Psoas muscle (tissue), 8 donors: Measurements from ENCODE around the gene HRH3. TPM values are rescaled to one million over a fixed set of nuclear protein-coding genes. Genes with fewer than 3 reads are reported as not detected.
A peak's percentile ranks its signal among the peaks of the same experiment; 100 is the strongest.

Experiments used
- ATAC-seq, 4 donors: fragments of 200-7000 bp; cut with Tn5 transposase; one replicate each; pipeline ENCODE4 v1.9.1; 2020; ENCODE audit warnings: moderate library complexity in 3 of 4, mild to moderate bottlenecking in 2 of 4
- DNase-seq, 2 donors: peaks; one replicate each; pipeline ENCODE4 v3.0.0-alpha.2; 2020
- H3K27ac ChIP-seq: fragments of 200-600 bp; one replicate; pipeline ENCODE4 v1.8.0; 2022
- H3K27me3 ChIP-seq, 3 donors: fragments of 200-600 bp in 1 of 3; one replicate each; pipeline versions ENCODE4 v1.6.1 to v1.8.0; 2013 to 2022; ENCODE audit warnings: low read length in 2 of 3, mild to moderate bottlenecking in 2 of 3, moderate library complexity in 1 of 3; ENCODE audit not compliant: insufficient read depth in 3 of 3
- H3K36me3 ChIP-seq, 2 donors: fragments of 200-600 bp in 1 of 2; one replicate each; pipeline versions ENCODE4 v1.6.1 to v1.8.0; 2013 to 2022; ENCODE audit warnings: low read depth in 1 of 2, mild to moderate bottlenecking in 1 of 2, moderate library complexity in 1 of 2; ENCODE audit not compliant: insufficient read depth in 1 of 2
- H3K4me1 ChIP-seq: fragments of 200-600 bp; one replicate; pipeline ENCODE4 v1.8.0; 2022
- H3K4me3 ChIP-seq: fragments of 200-600 bp; one replicate; pipeline ENCODE4 v1.8.0; 2022; ENCODE audit warnings: mild to moderate bottlenecking
- H3K9me3 ChIP-seq: fragments of 200-600 bp; one replicate; pipeline ENCODE4 v1.8.0; 2022
- CTCF ChIP-seq: fragments of 200-600 bp; IDR thresholded peaks from one replicate; pipeline ENCODE4 v1.8.0; 2022; ENCODE audit warnings: antibody characterized with exemption
- WGBS, 3 donors: extraction: QIAGEN DNeasy Blood & Tissue Kit; methylation state at CpG; one replicate each; pipeline versions ENCODE4 v1.1.6 to v1.1.7; 2013; 5-methylcytosine and 5-hydroxymethylcytosine counted together
- intact Hi-C, 2 donors: fragments of 100-400 bp; cut with DNase I; formaldehyde crosslinking; loops; one replicate each; pipeline versions ENCODE4 v1.11.0 to v1.14.2; 2022
- polyA plus RNA-seq, 3 donors: library from polyadenylated mRNA; stranded (reverse); fragments of 200-250 nt; gene quantifications; one replicate each; pipeline ENCODE4 v1.2.3, GENCODE V29; 2013
- total RNA-seq, 4 donors: library from RNA; stranded (reverse); fragmentation: NEBNext Ultra II Directional in 2 of 4; extraction: Animal tissue kit (Norgen Biotek cat#: 25700) in 2 of 4; gene quantifications; one replicate each; pipeline versions ENCODE4 v1.2.1 to v1.2.4, GENCODE V29; 2021 to 2023
- donor health status: healthy with polysubstance abuse.
- donor health status: DM: no; HTN: no; CAD: no; lungs with moderate emphysema.
- donor health status: Bipolar disorder and iron deficiency.
- donor health status: healthy.
- donor health status: DM: yes; HTN: yes; CAD: no.
- donor health status: DM: no; HTN: no; CAD: no.
- donor health status: DM: no; HTN: no; CAD: no.
- donor health status: DM: yes; HTN: yes; CAD: no.

The HRH3 gene
- total and polyA plus RNA-seq, 7 donors, result 0.03 TPM; not detected in 6

- Histone ChIP-seq H3K27me3 (no peaks in the 10 kb centered on the region), H3K4me1 (peaks cover 33% of the 10 kb centered on the region), H3K9me3 (no peaks in the 10 kb centered on the region), H3K4me3 (peak overlapping the region; percentile 32), H3K36me3 (peaks cover 0 to under 1% of the 10 kb centered on the region in 2 donors), H3K27ac (peak overlapping the region; percentile 62)
- ATAC-seq (peak in 2 of 4 donors; percentile 22 to 52), DNase-seq (peak in 1 of 2 donors; percentile 79)
- intact Hi-C loops, result no loop called here
- 29 to 41% (median 32%) methylated on average over 16 of the region's 16 CpGs for WGBS, 3 donors
- TF ChIP-seq CTCF, result no peak
These were observed 15.1 kb upstream of the HRH3 start for GRCh38 chr20:62235001-62235776.

GRCh38 chr20:62234339-62234738, 14.3 kb upstream of the HRH3 start:
- Histone ChIP-seq H3K36me3 (no peaks in the 10 kb centered on the region), H3K27me3 (no peaks in the 10 kb centered on the region), H3K27ac (no peak overlapping the region), H3K4me3 (no peak overlapping the region), H3K9me3 (no peaks in the 10 kb centered on the region), H3K4me1 (peaks cover 24% of the 10 kb centered on the region)
- TF ChIP-seq CTCF, result no peak
- intact Hi-C loops, result no loop called here
- no peak for ATAC-seq
- WGBS, 3 donors, result 40 to 59% (median 42%) methylated on average over 5 of the region's 5 CpGs
- no peak for DNase-seq

- Histone ChIP-seq H3K27me3 (no peaks in the 10 kb centered on the region), H3K9me3 (no peaks in the 10 kb centered on the region), H3K4me1 (peaks cover 24% of the 10 kb centered on the region), H3K27ac (no peak overlapping the region), H3K4me3 (no peak overlapping the region), H3K36me3 (no peaks in the 10 kb centered on the region)
- no peak for TF ChIP-seq CTCF
- DNase-seq (no peak), ATAC-seq (no peak)
- WGBS, 3 donors, result 79 to 86% (median 80%) methylated on average over 4 of the region's 4 CpGs
- intact Hi-C loops, result no loop called here
These were observed 13.6 kb upstream of the HRH3 start for GRCh38 chr20:62233684-62234083.

GRCh38 chr20:62232770-62233645, 12.9 kb upstream of the HRH3 start:
- Histone ChIP-seq H3K9me3 (no peaks in the 10 kb centered on the region), H3K27ac (no peak overlapping the region), H3K36me3 (no peaks in the 10 kb centered on the region), H3K4me3 (no peak overlapping the region), H3K27me3 (no peaks in the 10 kb centered on the region), H3K4me1 (peaks cover 24% of the 10 kb centered on the region)
- WGBS, 3 donors, result 26 to 38% (median 27%) methylated on average over 18 of the region's 18 CpGs
- ATAC-seq (peak; percentile 34 to 66 (median 50)), DNase-seq (no peak)
- TF ChIP-seq CTCF, result no peak
- intact Hi-C loops, result no loop called here
